GM21390 (cell line): ENCODE measurements around the gene DGCR2.
"Not testable (repeated sequence)": the region's sequence is repeated elsewhere in the genome, so short reads cannot be mapped to it uniquely, and the experiment has no call there.

Experiments used
- ATAC-seq: cut with Tn5 transposase; IDR thresholded peaks from one replicate; pipeline ENCODE4 v1.9.1; 2021; ENCODE audit not compliant: unreplicated experiment

DGCR2 gene

DNA sequence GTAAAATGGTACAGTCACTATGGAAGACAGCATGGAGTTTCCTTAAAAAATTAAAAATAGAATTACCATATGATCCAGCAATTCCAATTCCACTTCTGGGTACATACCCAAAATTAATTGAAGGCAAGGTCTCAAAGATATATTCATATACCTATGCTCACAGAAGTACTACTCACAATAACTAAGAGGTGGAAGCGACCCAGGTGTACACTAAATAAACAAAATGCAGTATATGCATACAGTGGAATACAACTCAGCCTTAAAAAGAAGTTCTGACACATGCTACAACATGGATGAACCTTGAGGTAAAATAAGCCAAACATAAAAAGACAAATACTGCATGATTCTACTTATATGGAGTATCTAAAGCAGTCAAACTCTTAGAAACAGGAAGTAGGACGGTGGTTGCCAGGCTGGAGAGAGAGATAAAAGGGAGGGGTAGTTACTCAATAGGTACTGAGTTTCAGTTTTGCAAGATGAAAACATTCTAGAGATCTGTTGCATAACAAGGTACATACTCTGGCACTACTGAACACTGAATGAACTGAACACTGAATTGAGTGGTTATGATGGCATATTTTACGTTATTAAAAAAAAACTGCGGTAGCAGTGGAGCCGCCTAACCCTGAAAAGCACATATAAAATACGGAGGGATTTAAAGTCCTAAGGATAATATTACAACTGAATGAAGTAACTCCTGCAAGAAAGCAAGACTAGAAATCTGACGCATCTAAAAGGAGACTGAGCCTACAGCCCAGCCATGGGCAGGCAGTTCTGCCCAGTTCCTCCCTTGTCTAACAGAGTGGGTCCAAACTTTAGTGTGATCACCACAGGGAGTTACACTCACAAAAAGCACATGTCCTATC is 12.8 kb downstream of the DGCR2 start:
- peak; percentile 90 for ATAC-seq

DNA sequence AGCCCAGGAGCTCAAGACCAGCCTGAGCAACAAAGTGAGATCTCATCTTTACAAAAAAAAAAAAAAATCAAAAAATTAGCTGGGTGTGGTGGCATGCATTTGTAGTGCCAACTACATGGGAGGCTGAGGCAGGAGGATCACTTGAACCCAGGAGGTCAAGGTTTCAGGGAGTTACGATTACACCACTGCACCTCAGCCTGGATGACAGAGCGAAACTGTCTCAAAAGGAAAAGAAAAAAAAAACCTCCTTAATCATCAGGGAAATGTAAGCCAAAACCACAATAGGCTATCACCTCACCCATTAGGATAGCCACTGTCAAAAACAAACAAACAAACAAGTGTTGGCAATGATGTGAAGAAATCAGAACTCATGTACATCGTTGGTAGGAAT is 13.4 kb downstream of the DGCR2 start:
- ATAC-seq: no peak

DNA sequence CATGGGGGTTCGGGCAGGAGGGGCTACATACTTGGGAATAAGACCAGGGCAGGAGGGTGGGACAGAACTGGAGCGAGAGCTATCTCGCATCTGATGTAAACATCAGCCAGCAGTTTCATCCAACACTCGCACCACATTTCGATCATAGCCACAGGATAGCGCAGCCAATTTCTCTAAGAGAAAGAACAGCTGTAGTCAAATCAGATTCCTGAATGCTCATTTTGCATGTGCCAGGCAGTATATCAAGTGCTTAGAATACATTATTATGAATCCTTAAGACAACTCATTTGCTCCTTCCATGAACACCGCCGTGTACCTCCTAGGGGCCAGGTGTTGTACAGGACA is 14.5 kb downstream of the DGCR2 start:
- no peak for ATAC-seq

DNA sequence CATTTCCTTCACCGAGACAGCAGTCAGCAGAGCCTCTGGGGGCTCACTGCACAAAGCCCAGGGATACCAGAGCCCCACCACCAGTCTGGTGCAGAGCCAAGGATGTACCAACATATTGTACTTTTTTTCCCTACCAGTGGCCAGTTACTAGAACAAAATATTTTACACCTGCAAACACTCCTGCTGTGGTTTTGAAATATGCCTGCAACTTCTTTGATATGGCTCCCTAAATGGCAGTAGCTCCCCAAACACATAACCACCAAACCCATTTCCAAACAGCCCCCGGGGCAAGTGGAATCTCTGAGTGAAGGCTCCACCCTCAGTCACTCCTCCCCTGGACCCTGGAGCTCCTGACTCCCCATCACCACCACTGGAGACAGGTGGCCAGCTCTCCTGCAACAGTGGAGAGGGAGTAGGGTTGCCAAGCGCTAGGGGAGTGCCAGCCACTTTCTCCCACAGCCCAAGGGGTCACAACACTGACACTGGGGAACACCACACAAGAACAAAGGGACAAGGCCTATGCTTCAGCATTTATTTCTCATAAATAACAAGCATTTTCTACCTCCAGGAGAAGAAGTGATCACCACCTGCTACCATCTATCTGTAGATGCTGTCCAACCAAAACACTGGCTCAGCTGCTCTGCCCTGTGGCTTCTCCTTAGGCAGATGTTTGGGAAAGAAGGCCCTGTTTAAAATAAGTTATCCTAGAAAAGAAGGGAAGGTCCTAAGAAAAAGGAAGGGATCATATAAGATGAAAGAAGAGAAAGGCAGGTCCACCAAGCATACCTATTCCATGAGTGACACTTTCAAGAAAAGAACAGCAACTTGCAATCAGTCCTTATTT is 15.1 kb downstream of the DGCR2 start:
- no peak for ATAC-seq

DNA sequence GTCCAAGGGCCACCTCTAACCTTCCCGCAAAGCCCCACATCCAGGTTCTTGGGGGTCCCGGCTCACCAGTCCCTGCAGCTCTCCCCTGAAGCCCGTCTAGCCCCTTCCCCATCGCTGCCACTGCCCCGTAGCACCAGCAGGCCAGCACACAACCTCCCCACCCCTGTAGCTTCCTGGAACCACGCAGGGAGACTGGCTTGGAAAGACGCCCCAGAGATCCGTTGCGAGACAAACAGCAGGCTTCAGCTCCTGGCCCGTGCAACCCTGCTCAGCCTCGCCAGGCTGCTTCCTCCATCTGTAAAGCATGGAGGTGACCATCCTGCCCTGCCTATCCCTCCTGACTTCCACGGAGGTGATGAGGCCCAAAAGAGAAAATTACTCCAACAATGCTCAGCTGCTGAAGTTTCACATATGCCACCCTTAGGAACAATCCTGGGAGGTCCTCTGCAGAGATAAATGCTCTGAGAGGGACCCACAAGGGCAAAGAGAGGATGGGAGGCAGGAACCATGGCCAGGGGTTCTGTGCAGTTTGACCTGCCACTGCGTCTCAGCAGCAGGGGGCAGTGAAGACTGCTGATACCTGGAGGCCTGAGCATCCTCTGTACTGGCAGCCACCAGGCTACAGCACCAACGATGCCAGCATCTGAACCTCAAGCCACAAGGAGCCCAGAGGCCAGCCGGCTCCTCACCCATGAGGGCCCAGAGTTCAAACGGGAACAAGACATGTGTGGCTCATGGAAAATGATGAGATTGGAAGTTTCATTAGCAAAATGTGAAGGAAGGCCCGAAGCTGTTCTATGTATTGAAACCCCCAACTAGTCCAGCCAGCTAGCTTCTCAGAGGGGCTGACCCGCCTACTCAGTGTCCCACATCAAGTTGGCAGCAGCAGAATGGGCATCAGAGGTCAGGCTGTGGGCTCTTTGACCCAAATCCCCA is 16.1 kb downstream of the DGCR2 start:
- ATAC-seq: no peak

DNA sequence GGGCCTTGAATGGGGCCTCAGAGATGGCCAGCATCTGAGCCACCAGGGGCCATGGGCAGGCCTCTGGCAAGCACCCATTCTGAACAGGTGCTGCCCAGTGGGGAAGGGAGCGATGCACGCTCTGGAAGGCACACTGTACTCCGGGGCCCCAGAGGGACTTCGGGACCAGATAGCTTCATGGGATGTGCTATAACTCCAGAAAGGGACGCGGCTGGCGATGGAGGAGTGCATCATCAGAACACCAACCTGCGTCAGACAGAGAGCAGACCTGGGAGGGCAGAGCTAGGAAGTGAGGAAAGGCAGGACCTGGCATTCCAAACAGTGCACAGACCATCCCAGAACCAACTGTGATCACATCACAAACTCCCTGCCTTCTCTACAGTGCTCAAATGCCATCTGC is 16.8 kb downstream of the DGCR2 start:
- no peak for ATAC-seq

DNA sequence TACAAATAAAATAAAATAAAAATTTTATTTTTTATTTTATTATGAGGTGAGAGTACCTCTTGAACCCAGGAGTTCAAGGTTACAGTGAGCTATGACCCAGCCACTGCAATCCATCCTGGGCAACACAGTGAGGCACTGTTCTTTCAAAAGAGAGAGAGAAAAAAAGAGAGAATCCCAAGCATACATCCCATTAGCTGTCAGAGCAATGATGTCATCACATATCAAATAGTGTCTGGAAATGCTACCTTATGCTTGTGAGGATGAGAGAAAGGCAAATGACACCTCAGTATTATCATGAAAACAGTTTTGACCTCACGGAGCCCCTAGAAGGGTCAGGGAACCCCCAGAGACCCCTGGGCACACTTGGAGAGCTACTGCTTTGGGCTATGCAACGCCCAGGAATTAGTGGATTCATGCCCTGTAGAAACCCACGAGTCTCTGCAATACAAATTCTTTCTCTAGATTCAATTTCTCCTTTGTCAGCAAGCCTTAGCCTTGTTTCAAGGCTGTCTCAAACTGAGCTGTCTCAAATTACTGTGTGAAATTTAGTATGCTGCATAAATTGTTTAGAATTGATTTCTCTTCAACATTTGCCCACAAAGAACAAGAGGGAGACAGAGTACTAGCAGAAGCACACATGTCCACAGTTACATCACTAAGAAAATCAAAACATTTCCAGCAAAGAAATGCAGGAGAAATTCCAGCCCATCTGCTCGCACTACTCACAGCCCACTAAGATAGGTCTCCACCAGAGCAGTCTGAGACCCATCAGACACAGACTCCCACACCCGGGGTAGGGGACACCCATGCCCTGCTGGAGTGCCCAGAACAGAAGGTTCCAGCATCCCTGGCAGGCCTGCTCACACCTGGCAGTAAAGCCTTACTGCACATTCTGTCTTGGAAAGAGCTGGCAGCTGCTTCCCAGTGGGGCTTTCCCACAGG is 18.1 kb downstream of the DGCR2 start:
- no peak for ATAC-seq

DNA sequence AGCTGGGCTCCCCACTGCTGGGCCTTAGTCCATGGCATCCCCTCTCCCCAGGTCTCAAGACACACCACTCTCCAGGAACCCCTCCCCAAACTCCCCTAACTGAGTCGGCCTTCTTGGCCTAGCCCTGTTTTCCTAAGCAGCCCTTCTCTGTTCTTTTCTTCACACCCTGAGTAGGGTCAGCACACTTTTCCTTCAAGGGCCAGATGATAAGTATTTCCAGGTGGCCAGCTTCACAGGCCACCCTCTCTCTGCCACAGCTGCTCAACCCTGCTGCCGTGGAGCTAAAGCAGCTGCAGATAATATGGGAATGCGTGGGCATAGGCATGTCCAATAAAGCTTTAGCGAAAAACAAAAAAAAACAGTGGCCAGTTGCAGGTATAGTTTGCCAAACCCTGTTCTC is 24.1 kb downstream of the DGCR2 start:
- no peak for ATAC-seq

DNA sequence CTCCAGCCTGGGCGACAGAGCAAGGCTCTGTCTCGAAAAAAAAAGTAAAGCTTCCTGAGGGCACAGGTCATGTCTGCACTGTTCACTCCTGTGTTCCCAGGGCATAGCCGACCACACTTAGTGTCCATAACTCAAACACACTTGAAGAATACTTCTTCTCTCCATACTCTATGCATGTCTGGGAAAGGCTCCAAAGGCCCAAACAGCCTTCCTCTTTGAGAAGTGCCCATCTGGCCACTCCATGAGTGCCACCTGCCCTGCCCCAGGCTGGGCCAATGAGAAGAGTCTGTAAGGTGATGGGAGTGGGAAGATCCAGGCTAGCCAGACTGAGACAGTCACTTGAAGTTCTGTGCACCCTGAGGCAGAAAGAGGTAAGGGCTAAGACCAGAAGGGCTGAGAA is 24.7 kb downstream of the DGCR2 start:
- ATAC-seq: no peak

DNA sequence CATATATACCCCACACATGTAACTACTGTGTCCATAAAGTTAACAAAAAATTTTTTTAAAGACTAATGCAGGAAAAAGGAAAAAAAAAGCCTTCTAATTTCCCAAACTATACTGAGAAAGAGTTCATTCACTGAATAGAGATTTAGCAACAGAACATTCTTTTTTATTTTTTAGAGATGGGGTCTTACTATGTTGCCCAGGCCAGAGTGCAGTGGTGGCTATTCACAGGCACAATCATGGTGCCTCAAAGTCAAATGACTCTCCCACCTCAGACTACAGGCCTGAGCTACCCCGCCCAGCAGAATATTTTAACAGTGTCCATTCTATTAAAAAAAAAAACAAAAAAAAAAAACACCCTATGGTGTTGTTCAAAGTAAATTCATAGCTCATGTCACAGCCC is 25.7 kb downstream of the DGCR2 start:
- ATAC-seq: no peak

DNA sequence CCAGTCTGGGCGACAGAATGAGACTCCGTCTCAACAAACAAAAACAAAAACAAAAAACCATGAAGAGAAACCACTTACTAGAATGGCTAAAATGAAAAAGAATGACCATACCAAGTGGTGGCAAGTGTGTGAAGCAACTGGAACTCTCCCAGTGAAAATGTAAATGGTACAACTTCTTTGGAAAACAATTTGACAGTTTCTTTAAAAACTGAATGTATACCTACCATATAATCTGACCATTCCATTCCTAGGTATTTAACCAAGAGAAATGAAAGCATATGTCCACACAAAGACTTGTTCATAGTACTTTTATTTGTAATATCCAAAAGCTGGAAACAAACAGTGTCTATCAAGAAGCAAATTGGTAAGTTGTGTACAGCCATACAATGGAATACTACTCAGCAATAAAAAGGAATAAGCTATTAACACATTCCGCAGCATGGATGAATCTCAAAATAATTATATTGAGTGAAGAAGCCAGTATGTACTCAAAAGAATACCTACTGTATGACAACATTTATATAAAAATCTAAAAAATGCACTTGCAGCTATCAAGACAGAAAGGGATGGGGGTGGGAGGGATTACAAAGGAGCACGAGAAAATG is 27.7 kb downstream of the DGCR2 start:
- no peak for ATAC-seq

DNA sequence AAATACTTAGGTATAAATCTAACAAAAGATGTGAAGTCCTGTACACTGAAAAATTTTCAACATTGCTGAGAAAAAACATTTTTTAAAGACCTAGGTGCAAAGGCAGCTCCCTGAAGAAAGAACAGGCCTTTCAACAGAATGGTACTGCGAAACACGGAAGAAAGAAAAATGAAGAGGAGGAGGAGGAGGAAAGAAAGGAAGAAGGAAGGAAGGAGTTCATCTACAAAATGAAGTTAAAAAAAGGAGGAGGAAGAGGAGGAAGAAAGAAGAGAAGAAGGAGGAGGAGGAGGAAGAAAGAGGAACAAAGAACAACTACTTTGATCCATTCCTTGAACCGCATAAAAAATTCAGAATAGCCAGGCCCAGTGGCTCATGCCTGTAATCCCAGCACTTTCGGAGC is 29.5 kb downstream of the DGCR2 start:
- no peak for ATAC-seq

DNA sequence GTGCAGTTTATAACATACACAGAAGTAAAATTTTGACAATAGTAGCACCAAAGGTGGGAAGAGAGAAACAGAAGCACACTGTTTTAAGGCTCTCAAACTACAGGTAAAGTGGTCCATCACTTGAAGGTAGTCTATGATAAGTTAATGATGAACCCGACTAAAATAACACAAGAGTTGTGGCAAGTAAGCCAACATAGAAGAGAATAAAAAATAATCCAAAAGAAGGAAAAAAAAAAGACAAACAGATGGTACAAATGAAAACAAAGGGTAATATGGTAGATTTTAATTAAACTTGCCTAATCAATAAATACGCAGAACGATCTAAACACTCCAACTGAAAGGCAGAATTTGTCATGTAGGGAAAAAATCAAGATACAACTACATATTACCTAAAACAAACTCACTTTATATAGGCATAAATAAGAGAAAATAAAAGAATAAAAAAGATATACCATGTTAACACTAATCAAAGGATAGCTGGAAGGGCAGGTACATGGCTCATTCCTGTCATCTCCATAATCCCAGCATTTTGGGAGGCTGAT is 31.6 kb downstream of the DGCR2 start:
- no peak for ATAC-seq

DNA sequence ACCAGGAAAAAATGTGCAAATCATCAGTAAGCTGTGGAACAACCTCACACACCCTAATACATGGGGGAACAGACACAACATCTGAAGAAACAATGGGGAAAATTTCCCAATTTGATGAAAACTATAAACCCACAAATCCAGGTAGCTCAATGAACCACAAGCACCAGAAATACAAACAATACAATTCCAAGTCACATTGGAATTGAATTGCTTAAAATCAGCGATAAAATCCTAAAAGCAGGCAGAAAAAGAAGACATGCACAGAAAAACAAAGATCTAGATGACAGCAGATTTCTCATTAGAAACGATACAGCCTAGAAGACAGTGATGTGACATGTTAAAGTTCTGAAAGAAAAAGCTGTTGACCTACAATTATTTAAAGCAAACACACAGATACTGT is 32.0 kb downstream of the DGCR2 start:
- ATAC-seq: no peak

DNA sequence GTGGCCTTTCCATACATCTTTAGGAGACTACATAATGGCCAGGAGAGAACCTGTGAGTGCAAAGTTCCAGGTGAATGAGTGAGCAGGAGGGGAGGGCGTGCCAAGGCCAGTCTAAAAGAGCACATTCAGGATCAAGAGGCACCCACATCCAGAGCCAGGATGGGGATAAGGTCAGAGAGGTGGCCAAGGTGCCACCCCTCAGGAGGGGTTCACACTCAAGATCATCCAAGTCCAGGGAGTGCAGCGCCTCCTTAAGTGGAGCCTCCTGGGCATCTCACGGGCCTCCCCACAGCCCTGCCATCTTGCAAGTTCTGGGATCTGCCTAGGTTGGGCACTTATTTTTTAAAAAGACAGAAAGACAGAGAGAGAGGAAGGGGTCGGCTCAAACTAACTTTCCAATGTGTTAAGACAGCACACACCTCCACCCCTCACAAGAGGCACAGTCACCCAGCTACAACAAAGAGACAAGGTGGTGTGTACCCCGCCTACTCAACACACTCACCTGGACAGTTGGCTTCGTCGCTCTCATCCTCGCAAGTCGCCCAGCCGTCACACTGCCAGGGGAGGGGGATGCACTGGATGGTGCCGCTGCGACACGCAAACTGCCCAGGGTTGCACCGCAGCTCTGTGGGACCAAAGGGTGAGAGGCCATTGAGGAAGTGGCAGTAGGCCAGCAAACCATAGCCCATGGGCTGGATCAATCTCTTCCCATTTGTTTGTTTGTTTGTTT is 33.2 kb downstream of the DGCR2 start:
- ATAC-seq: no peak

DNA sequence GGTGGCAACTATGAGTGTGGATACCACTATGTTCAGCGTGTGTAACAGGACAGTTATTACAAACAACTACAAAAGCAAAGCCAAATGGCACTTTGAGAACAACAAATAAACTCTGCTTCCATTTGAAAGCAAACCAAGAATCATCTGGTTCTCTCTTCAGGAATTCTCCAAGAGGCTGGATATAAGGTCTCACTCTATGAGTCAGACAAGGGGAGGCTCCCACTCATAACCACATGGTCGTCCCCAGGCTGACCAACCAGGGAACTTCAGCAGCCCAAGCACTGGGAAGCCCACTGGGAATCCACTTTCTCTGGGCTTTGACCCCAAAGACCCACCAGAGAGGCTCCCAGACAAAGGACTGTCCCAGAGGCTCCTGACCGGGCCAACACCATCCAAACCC is 35.3 kb downstream of the DGCR2 start:
- ATAC-seq: no peak

DNA sequence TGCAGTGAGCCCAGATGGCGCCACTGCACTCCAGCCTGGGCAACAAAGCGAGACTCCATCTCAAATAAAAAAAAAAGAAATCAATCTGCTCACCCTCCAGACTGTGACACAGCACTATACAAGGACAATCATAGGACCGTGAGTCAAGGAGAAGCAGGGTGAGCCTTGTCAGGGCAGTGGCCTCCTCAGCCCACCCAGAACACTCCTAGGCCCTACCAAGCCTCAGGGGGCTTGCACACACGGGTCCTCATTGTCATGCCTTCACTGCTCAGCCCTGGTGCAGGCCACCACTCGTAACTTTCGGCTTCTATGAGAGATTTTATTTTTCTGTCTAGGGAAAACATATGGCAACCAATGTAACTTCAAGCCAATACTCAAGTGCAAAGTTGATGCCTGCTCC is 35.8 kb downstream of the DGCR2 start:
- no peak for ATAC-seq

DNA sequence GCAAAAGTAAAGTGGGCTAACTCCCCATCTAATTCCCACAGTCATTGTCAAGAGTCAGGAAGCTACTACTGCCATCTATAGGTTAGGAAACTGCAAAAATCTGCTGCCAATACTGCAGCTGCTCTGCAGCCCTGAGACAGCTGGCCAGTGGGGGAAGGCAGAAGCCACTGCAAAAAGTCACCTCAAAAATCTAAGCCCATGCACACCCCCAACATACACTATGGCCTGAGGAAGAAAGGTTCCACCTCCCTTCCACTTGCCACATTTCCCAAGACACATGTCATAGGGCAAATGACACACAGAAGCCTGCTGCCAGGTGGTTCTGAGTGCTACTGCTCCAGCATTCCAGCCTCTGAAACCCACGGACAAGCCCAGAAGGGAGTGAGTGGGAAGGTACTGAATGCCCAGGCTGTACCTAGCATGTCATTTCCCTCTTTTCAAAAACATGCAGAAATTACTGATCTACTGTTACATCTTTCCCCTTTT is 36.9 kb downstream of the DGCR2 start:
- peak; percentile 7 for ATAC-seq

DNA sequence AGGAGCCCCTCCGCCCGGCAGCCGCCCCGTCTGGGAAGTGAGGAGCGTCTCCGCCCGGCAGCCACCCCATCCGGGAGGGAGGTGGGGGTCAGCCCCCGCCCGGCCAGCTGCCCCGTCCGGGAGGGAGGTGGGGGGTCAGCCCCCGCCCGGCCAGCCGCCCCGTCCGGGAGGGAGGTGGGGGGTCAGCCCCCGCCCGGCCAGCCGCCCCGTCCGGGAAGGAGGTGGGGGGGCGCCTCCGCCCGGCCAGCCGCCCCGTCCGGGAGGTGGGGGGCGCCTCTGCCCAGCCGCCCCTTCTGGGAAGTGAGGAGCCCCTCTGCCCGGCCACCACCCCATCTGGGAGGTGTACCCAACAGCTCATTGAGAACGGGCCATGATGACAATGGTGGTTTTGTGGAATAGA is 37.6 kb downstream of the DGCR2 start:
- not testable (repeated sequence) for ATAC-seq
